Keratinocyte (primary cell): ENCODE data around the gene ULK4. TPM values are rescaled to one million over a fixed set of nuclear protein-coding genes. Genes with fewer than 3 reads are reported as not detected.

Source experiments
- DNase-seq: peaks from one replicate; pipeline ENCODE4 v3.0.0-alpha.2; 2011; ENCODE audit warnings: low read depth, missing footprints, low spot score
- FAIRE-seq: peaks from 2 replicates; lab custom pipeline; 2011; peaks lifted over from hg19 to GRCh38; lab: Jason Lieb, UNC
- H2AFZ ChIP-seq: 2 replicates; pipeline ENCODE4 v1.6.0; 2012; ENCODE audit warnings: low read length, control low read depth, inconsistent platforms; ENCODE audit not compliant: control insufficient read depth
- H3K27ac ChIP-seq: 2 replicates; pipeline ENCODE4 v1.5.1; 2011; ENCODE audit warnings: low read length; ENCODE audit not compliant: control insufficient read depth, insufficient read depth
- H3K27me3 ChIP-seq: 3 replicates; pipeline ENCODE4 v1.6.0; 2011; ENCODE audit warnings: low read length; ENCODE audit not compliant: control insufficient read depth, insufficient read depth; ENCODE audit errors: extremely low read depth
- H3K36me3 ChIP-seq, 2 experiments: 2 replicates in 1 of 2; 3 replicates in 1 of 2; pipeline ENCODE4 v1.5.1; 2011; ENCODE audit warnings: low read length in 2 of 2, mild to moderate bottlenecking in 1 of 2; ENCODE audit not compliant: control insufficient read depth in 2 of 2, insufficient read depth in 2 of 2; ENCODE audit errors: extremely low read depth in 1 of 2
- H3K4me1 ChIP-seq: 3 replicates; pipeline ENCODE4 v1.5.1; 2011; ENCODE audit warnings: low read length; ENCODE audit not compliant: control insufficient read depth, insufficient read depth; ENCODE audit errors: extremely low read depth
- H3K4me2 ChIP-seq: 3 replicates; pipeline ENCODE4 v1.6.0; 2011; ENCODE audit warnings: low read depth, low read length; ENCODE audit not compliant: control insufficient read depth, insufficient read depth; ENCODE audit errors: extremely low read depth
- H3K4me3 ChIP-seq, 3 experiments: fragments of 200-600 bp in 1 of 3; sonication (generic) in 1 of 3; 2 replicates in 2 of 3; 3 replicates in 1 of 3; pipeline ENCODE4 v1.5.1; 2011 to 2016; ENCODE audit warnings: low read length in 3 of 3, mild to moderate bottlenecking in 3 of 3, control low read depth in 2 of 3, inconsistent platforms in 1 of 3, low read depth in 1 of 3, mixed read lengths in 1 of 3, mixed run types in 1 of 3, moderate library complexity in 1 of 3; ENCODE audit not compliant: control insufficient read depth in 2 of 3, insufficient read depth in 2 of 3; ENCODE audit errors: extremely low read depth in 1 of 3
- H3K79me2 ChIP-seq: 2 replicates; pipeline ENCODE4 v1.6.0; 2012; ENCODE audit warnings: low read length; ENCODE audit not compliant: control insufficient read depth, insufficient read depth
- H3K9ac ChIP-seq: 3 replicates; pipeline ENCODE4 v1.6.0; 2011; ENCODE audit warnings: low read length; ENCODE audit not compliant: control insufficient read depth, insufficient read depth; ENCODE audit errors: extremely low read depth
- H3K9me1 ChIP-seq: 3 replicates; pipeline ENCODE4 v1.6.0; 2011; ENCODE audit warnings: low read length; ENCODE audit not compliant: control insufficient read depth, insufficient read depth; ENCODE audit errors: extremely low read depth
- H3K9me3 ChIP-seq: 2 replicates; pipeline ENCODE4 v1.5.1; 2012; ENCODE audit warnings: low read depth, low read length; ENCODE audit not compliant: control insufficient read depth
- H4K20me1 ChIP-seq: 3 replicates; pipeline ENCODE4 v1.6.0; 2011; ENCODE audit warnings: low read length; ENCODE audit not compliant: control insufficient read depth, insufficient read depth; ENCODE audit errors: extremely low read depth
- CTCF ChIP-seq, 3 experiments: IDR thresholded peaks in 1 of 3; conservative IDR thresholded peaks in 1 of 3; optimal IDR thresholded peaks in 1 of 3; 2 replicates in 2 of 3; 3 replicates in 1 of 3; pipeline versions ENCODE3 to v1.5.1; 2011; ENCODE audit warnings: low read length in 3 of 3, mild to moderate bottlenecking in 3 of 3, moderate library complexity in 2 of 3, control low read depth in 1 of 3, inconsistent platforms in 1 of 3; ENCODE audit not compliant: insufficient read depth in 2 of 3; ENCODE audit errors: extremely low read depth in 1 of 3
- EZH2 ChIP-seq: IDR thresholded peaks from one replicate; pipeline ENCODE4 v1.6.1; 2012; ENCODE audit warnings: inconsistent platforms, mild to moderate bottlenecking, low read length, moderate library complexity
- dilution Hi-C: fragments of 300-500 bp; cut with MboI; formaldehyde crosslinking; loops from one replicate; pipeline ENCODE4 v1.7.0; 2020; ENCODE audit warnings: low sequenced_read_pairs; ENCODE audit not compliant: extremely low pct_ligation_motif_present
- polyA plus RNA-seq, 5 experiments: library from polyadenylated mRNA; depleted of rRNA in 3 of 5; stranded (reverse) in 3 of 5; stranded (forward) in 1 of 5; unstranded in 1 of 5; fragments of >200 nt; gene quantifications; 1 replicate in 1 of 5; 2 replicates in 3 of 5; 3 replicates in 1 of 5; pipeline versions ENCODE4 v1.2.1 to v1.2.3, GENCODE V29; 2011 to 2012; ENCODE audit warnings: missing spikeins in 2 of 5, low read depth in 1 of 5, low replicate concordance in 1 of 5

ULK4 gene
- polyA plus RNA-seq, 1 donor (not counting 4 experiments of a cell fraction or from before 2014, with no cell fraction given): 6.1 TPM

- TF ChIP-seq EZH2: no peak
- no peak for TF ChIP-seq CTCF (optimal IDR thresholded peaks at IDR 0.05 in 1 of 3, IDR thresholded peaks at IDR 0.05 in 1 of 3, conservative IDR thresholded peaks at IDR 0.05 in 1 of 3; ENCODE audit: extremely low read depth in 1 of 3, insufficient read depth in 2 of 3, low read length in 3 of 3)
- H2AFZ ChIP-seq: no peak overlapping the region
- peak overlapping the region; percentile 81 to 98 (median 98) for H3K4me3 ChIP-seq
- dilution Hi-C loops: no loop called here
- H3K27ac ChIP-seq: peak overlapping the region; percentile 22
- H3K27me3 ChIP-seq: no peaks in the 10 kb centered on the region
- peak overlapping the region; percentile 79 for H3K4me2 ChIP-seq
- H3K9ac ChIP-seq: peak overlapping the region; percentile 77
- FAIRE-seq (no peak), DNase-seq (no peak)
- H3K36me3 ChIP-seq: peaks cover 0 to 4% of the 10 kb centered on the region in 2 experiments
- H3K79me2 ChIP-seq: peaks cover 78% of the 10 kb centered on the region
- H4K20me1 ChIP-seq: peaks cover 50% of the 10 kb centered on the region
- peaks cover 23% of the 10 kb centered on the region for H3K4me1 ChIP-seq
- no peaks in the 10 kb centered on the region for H3K9me3 ChIP-seq
- no peaks in the 10 kb centered on the region for H3K9me1 ChIP-seq
Measured at GRCh38 chr3:41202075-41202833, 759.6 kb downstream of the ULK4 start.

DNA sequence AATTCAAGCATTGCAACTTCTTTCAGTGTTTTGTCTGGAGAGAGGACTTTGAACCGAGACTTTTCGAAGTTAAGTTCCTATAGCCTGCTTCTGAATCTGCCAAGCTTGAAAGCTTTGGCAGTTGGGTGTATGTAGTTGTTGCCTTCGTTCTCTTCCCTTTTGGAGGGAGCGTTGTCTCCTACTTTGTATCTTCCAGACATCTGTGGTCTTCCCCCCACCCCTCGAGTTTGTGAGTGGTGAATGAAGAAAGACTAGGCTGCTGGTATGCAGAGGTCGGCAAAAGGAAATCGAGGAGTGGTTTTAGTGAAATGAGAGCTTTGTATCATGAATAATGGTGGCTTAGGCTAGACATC is 761.3 kb downstream of the ULK4 start:
- peak overlapping the region; percentile 79 for H3K4me2 ChIP-seq
- H3K9ac ChIP-seq: peak overlapping the region; percentile 77
- no peak overlapping the region for H2AFZ ChIP-seq
- dilution Hi-C loops: no loop called here
- TF ChIP-seq CTCF (optimal IDR thresholded peaks at IDR 0.05 in 1 of 3, IDR thresholded peaks at IDR 0.05 in 1 of 3, conservative IDR thresholded peaks at IDR 0.05 in 1 of 3; ENCODE audit: extremely low read depth in 1 of 3, insufficient read depth in 2 of 3, low read length in 3 of 3) (no peak), EZH2 (no peak)
- H3K27ac ChIP-seq: peak overlapping the region; percentile 77
- H4K20me1 ChIP-seq: peaks cover 35% of the 10 kb centered on the region
- DNase-seq: no peak
- H3K4me1 ChIP-seq: peaks cover 23% of the 10 kb centered on the region
- no peaks in the 10 kb centered on the region for H3K9me3 ChIP-seq
- H3K4me3 ChIP-seq: peak overlapping the region; percentile 81 to 98 (median 98)
- no peak for FAIRE-seq
- peaks cover 3% of the 10 kb centered on the region for H3K27me3 ChIP-seq
- H3K9me1 ChIP-seq: no peaks in the 10 kb centered on the region
- peaks cover 61% of the 10 kb centered on the region for H3K79me2 ChIP-seq
- peaks cover 0 to 3% of the 10 kb centered on the region in 2 experiments for H3K36me3 ChIP-seq
